K562 (cell line): ENCODE results near the gene SSU72. TPM values are rescaled to one million over a fixed set of nuclear protein-coding genes. Genes with fewer than 3 reads are reported as not detected.

ENCODE experiments used
- ATAC-seq: fragments of 200-7000 bp; cut with Tn5 transposase; 3 replicates; pipeline ENCODE4 v1.9.1; 2020; ENCODE audit warnings: moderate library complexity
- BruUV-seq: library from RNA; stranded (reverse); fragments of 400-500 nt; replicated peaks from 2 replicates; lab custom pipeline; 2021; lab: Mats Ljungman, UMichigan
- CTCF ChIA-PET: fragments of 300-600 bp; formaldehyde crosslinking; extraction: SDS; loops from one replicate; lab custom pipeline; 2021; ENCODE audit warnings: low intra/inter-chr PET ratio; lab: Yijun Ruan, JAX
- POLR2A ChIA-PET: fragments of 300-600, 350-650 bp; sonication (Branson Sonifier 250); formaldehyde crosslinking; extraction: SDS; loops from one replicate; lab custom pipeline; 2021; ENCODE audit warnings: antibody characterized with exemption, inconsistent platforms; lab: Yijun Ruan, JAX
- DNase-seq, 4 experiments: peaks; one replicate each; pipeline versions ENCODE4 v3.0.0 to v3.0.0-alpha.2; 2011 to 2018; ENCODE audit warnings: low spot score in 3 of 4, mixed read lengths in 3 of 4; ENCODE audit errors: extremely low read depth in 1 of 4
- FAIRE-seq: peaks from 2 replicates; lab custom pipeline; 2011; peaks lifted over from hg19 to GRCh38; lab: Jason Lieb, UNC
- H2AFZ ChIP-seq: 2 replicates; pipeline ENCODE4 v1.6.0; 2011; ENCODE audit warnings: low read depth, low read length, control low read depth, inconsistent platforms
- H3K27ac ChIP-seq: fragments of 200-600 bp; 3 replicates; pipeline ENCODE4 v1.8.0; 2011; ENCODE audit warnings: low read depth, mild to moderate bottlenecking, control low read depth, inconsistent platforms, low read length, moderate library complexity, mixed read lengths; ENCODE audit errors: extremely low read depth
- H3K27me3 ChIP-seq, 2 experiments: fragments of 300-600 bp in 1 of 2; 2 replicates in 1 of 2; 3 replicates in 1 of 2; pipeline versions ENCODE4 v1.6.0 to v1.8.0; 2011; ENCODE audit warnings: inconsistent platforms in 2 of 2, low read length in 2 of 2, mild to moderate bottlenecking in 1 of 2, mixed read lengths in 1 of 2, moderate library complexity in 1 of 2; ENCODE audit not compliant: control insufficient read depth in 2 of 2, insufficient read depth in 2 of 2
- H3K36me3 ChIP-seq: fragments of 300-600 bp; 3 replicates; pipeline ENCODE4 v1.8.0; 2011; ENCODE audit warnings: mild to moderate bottlenecking, low read length, inconsistent platforms; ENCODE audit not compliant: control insufficient read depth, insufficient read depth
- H3K4me1 ChIP-seq, 2 experiments: fragments of 200-600 bp in 1 of 2; replicated peaks in 1 of 2; 2 replicates in 1 of 2; 3 replicates in 1 of 2; pipeline versions ENCODE4 v1.5.1 to v1.8.0; 2011; ENCODE audit warnings: inconsistent platforms in 2 of 2, low read length in 2 of 2, mild to moderate bottlenecking in 1 of 2, mixed read lengths in 1 of 2, moderate library complexity in 1 of 2; ENCODE audit not compliant: control insufficient read depth in 2 of 2, insufficient read depth in 2 of 2
- H3K4me2 ChIP-seq: 2 replicates; pipeline ENCODE4 v1.6.1; 2011; ENCODE audit warnings: low read length, control low read depth, inconsistent platforms, mixed read lengths; ENCODE audit not compliant: insufficient read depth
- H3K4me3 ChIP-seq: fragments of 200-600 bp; sonication (generic), shearing (Covaris generic); 2 replicates; pipeline ENCODE4 v1.5.1; 2016; ENCODE audit warnings: control low read depth, inconsistent platforms
- H3K79me2 ChIP-seq: fragments of 200-600 bp; 3 replicates; pipeline ENCODE4 v1.8.0; 2011; ENCODE audit warnings: low read length, inconsistent platforms; ENCODE audit not compliant: control insufficient read depth, insufficient read depth
- H3K9ac ChIP-seq, 2 experiments: 2 replicates each; pipeline versions ENCODE4 v1.6.0 to v1.6.1; 2011; ENCODE audit warnings: low read depth in 2 of 2, low read length in 2 of 2, control low read depth in 1 of 2, inconsistent platforms in 1 of 2, mild to moderate bottlenecking in 1 of 2, mixed read lengths in 1 of 2; ENCODE audit not compliant: insufficient read depth in 1 of 2
- H3K9me1 ChIP-seq: one replicate; pipeline ENCODE4 v1.6.0; 2011; ENCODE audit warnings: inconsistent platforms, mild to moderate bottlenecking, low read length, moderate library complexity; ENCODE audit not compliant: control insufficient read depth, insufficient read depth
- H3K9me3 ChIP-seq: replicated peaks from 2 replicates; pipeline ENCODE4 v1.5.1; 2011; ENCODE audit warnings: low read depth, low read length, inconsistent platforms; ENCODE audit not compliant: control insufficient read depth, insufficient read depth
- H4K20me1 ChIP-seq: replicated peaks from 2 replicates; pipeline ENCODE4 v1.6.1; 2011; ENCODE audit warnings: low read length, inconsistent platforms, mixed read lengths; ENCODE audit not compliant: control insufficient read depth, insufficient read depth
- RFX1 ChIP-seq: fragments of 450-650 bp; IDR thresholded peaks from 2 replicates; pipeline ENCODE4 v1.6.1; 2016; ENCODE audit warnings: mild to moderate bottlenecking, moderate library complexity
- TCF7L2 ChIP-seq: fragments of 150-350 bp; IDR thresholded peaks from 2 replicates; pipeline ENCODE4 v1.6.1; 2016; ENCODE audit warnings: low read depth, mild to moderate bottlenecking, low read length, moderate library complexity
- ZC3H11A ChIP-seq: IDR thresholded peaks from 2 replicates; pipeline ENCODE4 v1.6.1; 2012; ENCODE audit warnings: low read depth, low read length, improper control_type of control experiment
- ZNF384 ChIP-seq: IDR thresholded peaks from 2 replicates; pipeline ENCODE4 v1.6.1; 2012; ENCODE audit warnings: low read depth, low read length, improper control_type of control experiment
- ZNF695 ChIP-seq: fragments of 450-650 bp; formaldehyde crosslinking; IDR thresholded peaks from 2 replicates; pipeline ENCODE4 v1.4.0; 2020; ENCODE audit warnings: mild to moderate bottlenecking, moderate library complexity
- WGBS: fragments of 100-300 bp; shearing (Covaris generic); methylation state at CpG from one replicate; pipeline ENCODE4 v1.1.6; 2016; ENCODE audit warnings: low coverage, mixed read lengths; ENCODE audit not compliant: insufficient coverage; ENCODE audit errors: missing lambda C conversion rate; 5-methylcytosine and 5-hydroxymethylcytosine counted together
- in situ Hi-C: fragments of 300-500 bp; cut with MboI; formaldehyde crosslinking; loops from 4 replicates; pipeline ENCODE4 v1.15.0; 2018; ENCODE audit warnings: inconsistent platforms, mixed read lengths
- intact Hi-C: fragments of 100-400 bp; cut with micrococcal nuclease; formaldehyde crosslinking; loops from 2 replicates; pipeline ENCODE4 v1.14.2; 2022
- polyA plus RNA-seq, 8 experiments: library from polyadenylated mRNA; depleted of rRNA in 4 of 8; stranded (reverse) in 5 of 8; unstranded in 3 of 8; fragments of >200 nt; fragmentation: Nextera tagmentation in 2 of 8; fragmentation: Illumina TruSeq in 1 of 8; extraction: Ambion mirVana in 2 of 8; extraction: Trizol in 1 of 8; gene quantifications; 2 replicates each; pipeline versions ENCODE4 v1.2.1 to v1.2.3, GENCODE V29; 2011 to 2014; ENCODE audit warnings: inconsistent platforms in 1 of 8, missing spikeins in 1 of 8
- total RNA-seq, 7 experiments: library from RNA; depleted of rRNA in 6 of 7; stranded (reverse); fragments of >200 nt in 6 of 7; fragmentation: Illumina TruSeq in 2 of 7; extraction: Trizol in 2 of 7; gene quantifications; 2 replicates each; pipeline versions ENCODE4 v1.2.1 to v1.2.3, GENCODE V29; 2011 to 2021; ENCODE audit warnings: low replicate concordance in 1 of 7
- TF ChIP-seq, protein P1 (sequence below): IDR thresholded peaks from 2 replicates; pipeline ENCODE4 v1.6.1; 2011; ENCODE audit warnings: borderline replicate concordance, low read depth, mild to moderate bottlenecking, moderate library complexity, low read length; ENCODE audit not compliant: insufficient read depth, poor library complexity, severe bottlenecking

Gene SSU72
- total and polyA plus RNA-seq, 9 of the 15 experiments (the other 6 are each of a cell fraction or from before 2014, with no cell fraction given), result 70.8 to 201 (median 94.6) TPM

DNA sequence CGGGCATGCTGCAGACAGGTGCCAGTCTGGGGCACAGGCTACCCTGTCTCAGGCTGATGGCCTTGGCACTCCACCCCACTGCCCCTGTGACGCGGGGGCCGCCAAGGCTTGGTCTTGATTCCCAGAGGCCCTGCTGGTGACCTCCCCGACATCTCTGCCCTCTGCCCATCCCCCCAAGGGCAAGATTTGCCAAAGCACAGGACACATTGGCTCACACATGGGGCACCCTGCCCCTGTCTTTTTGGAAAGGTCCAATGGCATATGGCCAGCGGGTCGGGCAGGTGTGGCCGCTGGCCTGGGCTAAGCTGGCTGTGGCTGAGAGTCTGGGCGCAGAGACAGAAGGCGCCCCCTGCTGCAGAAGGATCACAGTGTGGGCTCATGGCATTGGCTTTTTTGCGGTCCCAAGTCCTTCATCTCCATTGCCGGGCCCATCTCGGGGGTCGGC, 45.3 kb upstream of the SSU72 start (continued):
- TF ChIP-seq, protein P1, sequence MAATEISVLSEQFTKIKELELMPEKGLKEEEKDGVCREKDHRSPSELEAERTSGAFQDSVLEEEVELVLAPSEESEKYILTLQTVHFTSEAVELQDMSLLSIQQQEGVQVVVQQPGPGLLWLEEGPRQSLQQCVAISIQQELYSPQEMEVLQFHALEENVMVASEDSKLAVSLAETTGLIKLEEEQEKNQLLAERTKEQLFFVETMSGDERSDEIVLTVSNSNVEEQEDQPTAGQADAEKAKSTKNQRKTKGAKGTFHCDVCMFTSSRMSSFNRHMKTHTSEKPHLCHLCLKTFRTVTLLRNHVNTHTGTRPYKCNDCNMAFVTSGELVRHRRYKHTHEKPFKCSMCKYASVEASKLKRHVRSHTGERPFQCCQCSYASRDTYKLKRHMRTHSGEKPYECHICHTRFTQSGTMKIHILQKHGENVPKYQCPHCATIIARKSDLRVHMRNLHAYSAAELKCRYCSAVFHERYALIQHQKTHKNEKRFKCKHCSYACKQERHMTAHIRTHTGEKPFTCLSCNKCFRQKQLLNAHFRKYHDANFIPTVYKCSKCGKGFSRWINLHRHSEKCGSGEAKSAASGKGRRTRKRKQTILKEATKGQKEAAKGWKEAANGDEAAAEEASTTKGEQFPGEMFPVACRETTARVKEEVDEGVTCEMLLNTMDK, result peak; percentile 78

GRCh38 chr1:1618396-1619068, 43.9 kb upstream of the SSU72 start:
- DNase-seq (no peak), ATAC-seq (no peak), FAIRE-seq (no peak)
- peaks cover 24% of the 10 kb centered on the region; the same call in 1 of the 2 replicates for H4K20me1 ChIP-seq
- in situ Hi-C loops, result no loop called here
- no peaks in the 10 kb centered on the region for H3K9me3 ChIP-seq
- no peak overlapping the region for H3K9ac ChIP-seq
- peaks cover 13 to 90% of the 10 kb centered on the region in 2 experiments; a peak in 4 of 5 replicates for H3K4me1 ChIP-seq
- H3K4me3 ChIP-seq, result no peak overlapping the region
- H3K9me1 ChIP-seq, result no peaks in the 10 kb centered on the region
- intact Hi-C loops, result no loop called here
- CTCF ChIA-PET, result interaction anchor here (0.6 kb wide), 1 partner anchor 64 kb away, joined by 3 read pairs; no protein-coding TSS in a partner anchor
- TF ChIP-seq ZC3H11A (no peak), ZNF695 (CRISPR knock-in tag) (no peak), TCF7L2 (no peak), ZNF384 (no peak), RFX1 (no peak)
- WGBS, result 84% methylated on average over 9 of the region's 9 CpGs
- no peak overlapping the region for H3K4me2 ChIP-seq
- no peaks in the 10 kb centered on the region for H3K27me3 ChIP-seq
- H3K36me3 ChIP-seq, result peaks cover 9% of the 10 kb centered on the region; the same call in 2 of the 3 replicates
- no TSS peak for BruUV-seq
- no peak overlapping the region for H2AFZ ChIP-seq
- POLR2A ChIA-PET, result interaction anchor here (0.6 to 1.4 kb wide), 3 partner anchors 15 to 277 kb away, joined by 3 to 4 read pairs (median 3); no protein-coding TSS in a partner anchor
- H3K27ac ChIP-seq, result no peak overlapping the region
- peaks cover 29% of the 10 kb centered on the region for H3K79me2 ChIP-seq
